Stimulated activated CD8-positive, alpha-beta memory T cell treated with anti-CD3 and anti-CD28 coated beads, Interleukin-7, amount 100 ng/mL, for 48 hours (primary cell): Measurements from ENCODE around the gene ROR1.

Experiments
- DNase-seq, 2 donors: peaks; one replicate each; pipeline ENCODE4 v3.0.0-alpha.2; 2020; ENCODE audit warnings: low read depth in 1 of 2; ENCODE audit errors: extremely low read depth in 1 of 2

The ROR1 gene

DNA sequence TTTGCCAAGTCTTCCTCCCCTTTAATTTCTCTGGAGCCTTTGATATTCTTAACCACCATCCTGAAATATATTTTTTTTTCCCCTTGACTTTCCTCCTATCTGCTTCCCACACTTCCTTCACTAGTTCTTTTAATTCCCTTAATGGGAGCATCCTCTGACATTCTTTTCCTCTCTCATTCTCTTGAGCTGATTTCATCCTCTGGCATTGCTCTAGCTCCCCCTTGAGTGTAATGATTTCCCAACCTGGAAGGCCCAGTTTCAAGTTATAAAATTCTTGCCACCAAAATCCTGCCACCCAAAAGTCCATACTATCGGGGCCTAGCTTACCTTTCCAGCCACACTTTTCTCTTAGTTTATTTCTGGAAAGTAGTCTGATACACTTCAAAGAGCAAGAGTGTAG, 390.2 kb downstream of the ROR1 start:
- DNase-seq = no peak

GRCh38 chr1:64166629-64167028, 392.8 kb downstream of the ROR1 start:
- DNase-seq = no peak

DNA sequence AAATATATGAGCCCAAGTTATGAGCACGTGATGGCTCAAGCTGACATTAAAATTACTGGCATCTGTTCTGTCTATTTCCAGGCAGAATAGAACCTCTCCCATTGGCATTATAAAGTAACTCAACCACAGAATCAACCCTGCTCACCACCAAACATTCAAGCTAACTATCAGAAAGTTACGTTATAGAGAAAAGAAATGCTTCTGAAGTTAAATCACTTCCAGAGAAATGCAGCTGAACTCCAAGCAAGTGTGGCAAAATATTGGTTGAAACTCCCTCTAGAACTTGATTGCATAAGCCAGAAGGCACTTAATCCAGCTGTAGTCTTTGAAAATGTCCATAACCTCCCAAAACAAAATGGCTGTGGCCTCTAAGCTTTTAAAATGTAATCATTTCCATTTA, 393.4 kb downstream of the ROR1 start:
- DNase-seq = no peak

DNA sequence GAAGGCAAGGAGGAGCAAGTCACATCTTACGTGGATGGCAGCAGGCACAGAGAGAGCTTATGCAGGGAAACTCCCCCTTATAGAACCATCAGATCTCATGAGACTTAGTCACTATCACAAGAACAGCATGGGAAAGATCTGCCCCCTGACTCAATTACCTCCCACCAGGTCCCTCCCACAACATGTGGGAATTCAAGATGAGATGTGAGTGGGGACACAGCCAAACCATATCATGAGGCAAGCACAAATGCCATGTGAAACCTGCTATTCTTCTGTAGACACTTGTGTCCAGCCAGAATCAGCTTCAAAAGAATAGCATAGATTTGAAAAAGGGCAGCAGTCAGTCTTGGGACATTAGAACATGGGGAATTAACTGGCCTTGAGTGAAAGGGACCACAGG, 397.4 kb downstream of the ROR1 start:
- DNase-seq = no peak

DNA sequence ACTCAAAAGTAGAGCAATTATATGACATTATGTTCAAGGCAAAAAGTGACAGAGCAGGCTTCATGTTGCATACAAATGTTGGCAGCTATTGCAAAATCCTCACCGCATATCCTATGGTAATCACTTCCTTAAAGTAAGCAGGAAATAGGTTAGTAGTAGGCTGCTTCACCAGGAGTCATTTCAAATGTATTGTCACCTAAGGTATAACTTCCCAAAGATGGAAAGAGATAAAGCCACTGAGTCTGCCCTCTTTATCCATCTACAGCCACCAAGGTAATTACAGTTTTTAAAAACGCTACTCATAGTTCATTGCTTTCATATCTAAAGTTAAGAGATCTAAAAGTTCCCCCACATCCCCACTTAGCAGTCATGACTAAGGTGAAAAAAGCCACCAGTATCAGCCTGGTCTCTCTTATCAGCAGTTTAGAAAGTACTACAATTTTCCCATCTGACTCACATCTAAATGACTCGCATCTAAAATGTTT, 398.0 kb downstream of the ROR1 start:
- no peak for DNase-seq

DNA sequence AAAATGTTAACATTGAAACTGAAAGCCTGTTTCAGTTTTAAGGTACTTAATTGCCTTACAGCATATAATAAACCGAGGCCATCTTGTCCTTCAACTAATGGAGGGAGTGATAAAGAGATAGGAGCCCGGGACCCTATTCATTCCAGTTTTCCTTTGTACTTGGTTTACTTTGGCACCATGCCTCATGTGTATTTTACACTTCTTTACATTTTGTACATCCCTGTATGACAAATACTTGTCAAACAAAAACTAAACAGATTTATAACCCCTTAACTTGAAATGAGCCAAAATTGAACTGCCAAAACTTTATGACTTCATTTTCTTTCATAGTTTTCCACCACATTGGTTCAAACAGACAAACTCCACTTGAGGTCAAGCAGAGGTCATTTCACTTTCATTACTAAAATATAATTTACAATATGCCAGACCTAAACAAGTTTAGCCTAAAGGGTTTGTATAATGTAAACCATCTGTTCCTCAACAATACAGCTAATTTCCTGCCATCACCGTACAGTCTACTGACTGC, 398.7 kb downstream of the ROR1 start:
- no peak for DNase-seq

DNA sequence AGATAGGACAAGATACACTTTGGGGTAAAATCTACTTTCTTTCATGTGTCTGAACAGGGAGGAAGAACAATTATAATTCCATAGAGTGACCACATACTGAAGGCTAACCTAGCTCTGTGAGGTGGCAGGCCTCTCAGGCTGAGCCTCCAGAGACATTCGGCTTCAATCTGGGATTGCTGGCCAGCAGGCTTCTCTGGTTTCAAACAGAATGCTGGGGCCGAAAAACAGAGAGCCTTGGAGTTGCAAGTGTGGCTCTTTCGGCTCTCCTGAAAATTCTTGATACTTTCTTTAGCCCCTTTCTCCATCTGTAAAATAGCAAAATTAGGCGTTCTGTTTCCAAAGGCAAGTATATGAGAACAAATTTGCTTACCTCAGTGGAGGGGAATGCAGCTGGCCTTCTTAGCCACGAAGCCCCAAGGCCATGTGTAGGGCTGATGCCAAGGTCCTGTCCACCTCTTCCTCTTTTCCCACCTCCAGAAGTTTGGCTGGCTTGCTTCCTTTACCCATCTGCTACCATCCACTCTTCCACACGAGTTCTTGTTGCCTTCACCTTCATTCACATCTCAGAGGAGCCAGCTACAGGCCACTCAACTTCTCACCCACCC, 399.6 kb downstream of the ROR1 start:
- no peak for DNase-seq

DNA sequence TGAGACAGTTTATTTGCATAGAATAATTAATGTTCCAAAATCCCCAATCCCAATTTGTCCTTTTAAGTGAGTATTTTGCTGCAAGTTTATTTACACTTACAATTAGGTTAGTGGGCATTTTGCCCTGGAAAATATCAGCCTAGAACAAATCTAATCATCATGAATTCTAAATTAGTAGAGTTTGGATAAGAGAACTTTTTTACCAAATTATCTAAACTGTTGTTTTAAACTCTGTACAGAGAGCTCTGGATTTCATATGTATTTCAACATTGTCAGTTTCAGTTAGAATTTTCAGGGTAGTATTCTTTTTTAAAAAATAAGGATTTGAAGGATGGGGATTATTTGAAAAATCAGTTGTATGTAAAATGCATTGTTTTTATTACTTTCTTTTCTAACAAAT, 401.8 kb downstream of the ROR1 start:
- no peak for DNase-seq

- DNase-seq = no peak
These were observed 402.8 kb downstream of the ROR1 start for GRCh38 chr1:64176659-64177058.

DNA sequence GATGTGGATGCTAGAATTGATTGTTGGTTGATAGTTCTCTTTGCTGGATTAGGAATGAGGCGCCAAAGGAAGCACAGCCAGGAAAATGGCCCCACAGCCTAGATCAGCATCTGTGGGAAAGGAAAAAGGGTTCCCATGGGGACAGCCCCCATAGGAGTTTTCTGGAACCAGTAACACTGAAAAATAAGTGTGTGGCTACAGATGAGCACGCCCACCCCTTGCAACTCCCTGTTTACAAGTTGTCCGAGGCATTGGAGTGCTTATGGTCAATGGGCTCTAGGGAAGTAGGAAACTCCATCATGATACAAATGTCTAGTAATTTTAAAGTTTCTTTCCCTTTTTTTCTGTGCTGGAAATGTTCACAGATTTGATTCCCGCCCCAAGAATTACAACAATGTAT, 405.8 kb downstream of the ROR1 start:
- DNase-seq = no peak

DNA sequence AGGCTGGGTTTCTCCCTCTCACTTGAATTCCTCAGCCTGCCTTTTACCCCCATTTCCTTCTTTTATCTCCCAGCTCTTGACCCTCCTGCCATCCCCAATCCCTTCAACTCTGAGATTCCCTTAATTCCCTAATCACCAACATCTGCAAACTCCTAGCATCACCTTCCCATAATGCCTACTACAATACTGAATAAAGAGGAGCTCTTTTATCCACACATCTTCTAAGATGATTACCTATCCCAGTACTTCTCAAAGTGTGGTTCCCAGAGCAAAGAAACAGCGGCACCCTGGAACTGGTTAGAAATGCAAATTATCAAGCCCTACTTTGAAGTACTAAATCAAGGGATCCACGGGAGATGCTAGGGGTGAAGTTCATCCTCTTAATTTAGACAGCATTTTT, 408.4 kb downstream of the ROR1 start:
- DNase-seq = no peak

- no peak for DNase-seq
These were observed 409.7 kb downstream of the ROR1 start for GRCh38 chr1:64183395-64184002.

DNA sequence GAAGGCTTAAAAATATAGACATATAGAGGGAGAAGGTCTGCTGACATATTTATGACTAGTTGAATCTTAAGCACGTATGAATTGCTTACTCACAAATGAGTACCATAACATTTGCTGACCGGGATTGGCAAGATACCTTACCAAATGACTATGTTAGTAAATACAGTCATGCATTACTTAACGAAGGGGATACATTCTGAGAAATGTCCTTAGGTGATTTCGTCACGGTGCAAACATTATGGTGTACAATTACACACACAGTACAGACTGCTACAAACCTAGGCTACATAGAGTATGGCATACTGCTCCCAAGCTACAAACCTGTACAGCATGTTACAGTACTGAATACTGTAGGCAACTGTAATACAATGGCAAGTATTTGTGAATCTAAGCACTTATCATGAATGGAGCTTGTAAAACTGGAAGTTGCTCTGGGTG, 410.2 kb downstream of the ROR1 start:
- no peak for DNase-seq

- DNase-seq = no peak
These were observed 412.5 kb downstream of the ROR1 start for GRCh38 chr1:64186138-64186897.

DNA sequence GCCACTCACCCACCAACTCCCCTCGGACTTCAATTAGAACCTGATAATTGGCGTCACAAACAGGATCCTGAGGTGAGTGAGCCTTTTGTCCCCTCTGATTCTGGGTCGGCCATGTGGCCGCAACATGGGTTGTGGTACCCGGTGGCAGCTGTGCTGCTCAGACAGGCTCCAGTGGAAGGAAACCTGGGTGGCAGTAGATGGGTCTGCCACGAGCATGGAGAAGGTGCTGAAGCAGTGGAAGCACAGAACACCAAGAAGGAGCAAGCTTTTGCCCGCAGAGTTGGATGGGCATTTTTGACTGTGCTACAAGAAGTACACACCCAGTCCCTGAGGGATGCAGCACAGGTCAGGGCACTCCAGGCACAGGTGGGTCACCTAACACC, 413.1 kb downstream of the ROR1 start:
- no peak for DNase-seq

- no peak for DNase-seq
These were observed 413.8 kb downstream of the ROR1 start for GRCh38 chr1:64187646-64188045.

GRCh38 chr1:64192290-64192689, 418.5 kb downstream of the ROR1 start:
- DNase-seq = no peak

GRCh38 chr1:64194168-64195080, 420.6 kb downstream of the ROR1 start:
- no peak for DNase-seq

DNA sequence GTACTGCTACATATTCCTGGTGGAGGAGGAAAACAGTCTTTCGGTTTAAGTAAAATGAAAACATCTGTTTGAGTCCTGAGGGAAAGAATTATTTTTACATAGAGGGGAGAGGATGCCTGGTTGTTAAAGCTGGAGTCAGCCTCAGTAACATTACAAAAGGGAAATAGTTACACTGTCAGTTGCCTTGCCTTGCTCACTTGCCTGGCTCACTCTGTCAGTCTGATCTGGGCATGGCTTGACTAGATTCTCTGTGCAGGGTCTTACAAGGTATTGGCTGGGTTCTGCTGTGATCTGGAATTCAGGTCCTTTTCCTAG, 421.2 kb downstream of the ROR1 start:
- no peak for DNase-seq

DNA sequence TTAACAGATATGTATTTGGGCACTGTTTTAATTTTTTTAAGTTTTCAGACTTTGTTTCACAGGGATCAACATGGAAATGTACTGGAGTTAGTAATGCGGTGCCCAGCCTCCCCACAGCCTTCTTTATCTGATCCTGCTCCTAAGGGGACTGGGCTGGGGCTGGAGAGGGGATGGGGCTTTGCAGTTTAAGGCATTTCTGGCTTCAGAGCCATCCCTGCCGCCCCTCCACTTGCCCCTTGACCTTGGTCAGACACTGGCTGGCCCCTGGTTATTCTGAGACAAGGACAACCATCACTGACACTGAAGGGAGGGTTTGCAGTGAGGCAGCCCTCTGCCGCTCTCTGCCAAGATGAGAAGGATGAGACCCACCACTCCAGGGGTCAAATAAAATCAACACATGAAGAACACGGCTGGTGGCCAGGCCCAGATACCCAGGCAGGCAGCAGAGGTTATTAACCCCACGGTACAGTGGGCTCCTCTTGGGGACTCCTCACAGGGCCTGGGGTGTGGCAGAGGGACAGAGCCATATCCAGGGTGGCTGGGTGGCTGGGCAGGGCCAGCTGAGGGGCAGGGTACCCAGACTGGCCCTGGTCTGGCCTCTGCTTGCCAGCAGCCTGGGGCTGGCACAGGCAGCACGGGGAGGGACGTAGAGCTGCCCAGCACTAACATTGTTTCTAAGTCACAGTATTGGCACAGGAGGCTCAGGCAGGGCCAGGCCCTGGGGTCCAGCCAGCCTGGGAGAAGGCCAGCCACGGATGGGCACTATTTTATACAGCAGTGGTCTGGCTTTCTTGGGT, 422.5 kb downstream of the ROR1 start:
- no peak for DNase-seq
